SH-SY5Y (cell line): ENCODE data around the gene TMEM203.

Experiments
- GATA2 ChIP-seq: IDR thresholded peaks from 2 replicates; pipeline ENCODE4 v1.6.1; 2011; ENCODE audit warnings: mild to moderate bottlenecking, low read depth, low read length
- GATA3 ChIP-seq: IDR thresholded peaks from 2 replicates; pipeline ENCODE4 v1.6.1; 2011; ENCODE audit warnings: low read depth, mild to moderate bottlenecking, low read length, moderate library complexity

- TF ChIP-seq GATA2, result no peak
- no peak for TF ChIP-seq GATA3
These were observed 4.1 kb downstream of the TMEM203 start for GRCh38 chr9:137201205-137201868.
